K562 (cell line): ENCODE measurements around the gene SPATA32. TPM values are rescaled to one million over a fixed set of nuclear protein-coding genes. Genes with fewer than 3 reads are reported as not detected.

Experiments used
- ATAC-seq: fragments of 200-7000 bp; cut with Tn5 transposase; 3 replicates; pipeline ENCODE4 v1.9.1; 2020; ENCODE audit warnings: moderate library complexity
- BruUV-seq: library from RNA; stranded (reverse); fragments of 400-500 nt; replicated peaks from 2 replicates; lab custom pipeline; 2021; lab: Mats Ljungman, UMichigan
- CTCF ChIA-PET: fragments of 300-600 bp; formaldehyde crosslinking; extraction: SDS; loops from one replicate; lab custom pipeline; 2021; ENCODE audit warnings: low intra/inter-chr PET ratio; lab: Yijun Ruan, JAX
- POLR2A ChIA-PET: fragments of 300-600, 350-650 bp; sonication (Branson Sonifier 250); formaldehyde crosslinking; extraction: SDS; loops from one replicate; lab custom pipeline; 2021; ENCODE audit warnings: antibody characterized with exemption, inconsistent platforms; lab: Yijun Ruan, JAX
- DNase-seq, 4 experiments: peaks; one replicate each; pipeline versions ENCODE4 v3.0.0 to v3.0.0-alpha.2; 2011 to 2018; ENCODE audit warnings: low spot score in 3 of 4, mixed read lengths in 3 of 4; ENCODE audit errors: extremely low read depth in 1 of 4
- FAIRE-seq: peaks from 2 replicates; lab custom pipeline; 2011; peaks lifted over from hg19 to GRCh38; lab: Jason Lieb, UNC
- H2AFZ ChIP-seq: 2 replicates; pipeline ENCODE4 v1.6.0; 2011; ENCODE audit warnings: low read depth, low read length, control low read depth, inconsistent platforms
- H3K27ac ChIP-seq: fragments of 200-600 bp; 3 replicates; pipeline ENCODE4 v1.8.0; 2011; ENCODE audit warnings: low read depth, mild to moderate bottlenecking, control low read depth, inconsistent platforms, low read length, moderate library complexity, mixed read lengths; ENCODE audit errors: extremely low read depth
- H3K27me3 ChIP-seq, 2 experiments: fragments of 300-600 bp in 1 of 2; 2 replicates in 1 of 2; 3 replicates in 1 of 2; pipeline versions ENCODE4 v1.6.0 to v1.8.0; 2011; ENCODE audit warnings: inconsistent platforms in 2 of 2, low read length in 2 of 2, mild to moderate bottlenecking in 1 of 2, mixed read lengths in 1 of 2, moderate library complexity in 1 of 2; ENCODE audit not compliant: control insufficient read depth in 2 of 2, insufficient read depth in 2 of 2
- H3K36me3 ChIP-seq: fragments of 300-600 bp; 3 replicates; pipeline ENCODE4 v1.8.0; 2011; ENCODE audit warnings: mild to moderate bottlenecking, low read length, inconsistent platforms; ENCODE audit not compliant: control insufficient read depth, insufficient read depth
- H3K4me1 ChIP-seq, 2 experiments: fragments of 200-600 bp in 1 of 2; replicated peaks in 1 of 2; 2 replicates in 1 of 2; 3 replicates in 1 of 2; pipeline versions ENCODE4 v1.5.1 to v1.8.0; 2011; ENCODE audit warnings: inconsistent platforms in 2 of 2, low read length in 2 of 2, mild to moderate bottlenecking in 1 of 2, mixed read lengths in 1 of 2, moderate library complexity in 1 of 2; ENCODE audit not compliant: control insufficient read depth in 2 of 2, insufficient read depth in 2 of 2
- H3K4me2 ChIP-seq: 2 replicates; pipeline ENCODE4 v1.6.1; 2011; ENCODE audit warnings: low read length, control low read depth, inconsistent platforms, mixed read lengths; ENCODE audit not compliant: insufficient read depth
- H3K4me3 ChIP-seq: fragments of 200-600 bp; sonication (generic), shearing (Covaris generic); 2 replicates; pipeline ENCODE4 v1.5.1; 2016; ENCODE audit warnings: control low read depth, inconsistent platforms
- H3K79me2 ChIP-seq: fragments of 200-600 bp; 3 replicates; pipeline ENCODE4 v1.8.0; 2011; ENCODE audit warnings: low read length, inconsistent platforms; ENCODE audit not compliant: control insufficient read depth, insufficient read depth
- H3K9ac ChIP-seq, 2 experiments: 2 replicates each; pipeline versions ENCODE4 v1.6.0 to v1.6.1; 2011; ENCODE audit warnings: low read depth in 2 of 2, low read length in 2 of 2, control low read depth in 1 of 2, inconsistent platforms in 1 of 2, mild to moderate bottlenecking in 1 of 2, mixed read lengths in 1 of 2; ENCODE audit not compliant: insufficient read depth in 1 of 2
- H3K9me1 ChIP-seq: one replicate; pipeline ENCODE4 v1.6.0; 2011; ENCODE audit warnings: inconsistent platforms, mild to moderate bottlenecking, low read length, moderate library complexity; ENCODE audit not compliant: control insufficient read depth, insufficient read depth
- H3K9me3 ChIP-seq: replicated peaks from 2 replicates; pipeline ENCODE4 v1.5.1; 2011; ENCODE audit warnings: low read depth, low read length, inconsistent platforms; ENCODE audit not compliant: control insufficient read depth, insufficient read depth
- H4K20me1 ChIP-seq: replicated peaks from 2 replicates; pipeline ENCODE4 v1.6.1; 2011; ENCODE audit warnings: low read length, inconsistent platforms, mixed read lengths; ENCODE audit not compliant: control insufficient read depth, insufficient read depth
- ARID3B ChIP-seq: fragments of 250-450 bp; sonication (Bioruptor Pico); IDR thresholded peaks from 2 replicates; pipeline ENCODE4 v1.4.0; 2020; ENCODE audit warnings: borderline replicate concordance
- BHLHE40 ChIP-seq: IDR thresholded peaks from 2 replicates; pipeline ENCODE4 v1.6.1; 2011; ENCODE audit warnings: low read length, improper control_type of control experiment
- ELF1 ChIP-seq: fragments of 200-800 bp; sonication (Bioruptor generic); IDR thresholded peaks from 2 replicates; pipeline ENCODE4 v1.6.1; 2016; ENCODE audit warnings: missing genetic modification characterization, missing compliant biosample characterization
- MTA2 ChIP-seq: fragments of 450-650 bp; IDR thresholded peaks from 2 replicates; pipeline ENCODE4 v1.6.1; 2016; ENCODE audit warnings: low read depth
- MTF1 ChIP-seq: fragments of 250-450 bp; sonication (Bioruptor Pico); IDR thresholded peaks from 2 replicates; pipeline ENCODE4 v1.9.0; 2021; ENCODE audit warnings: moderate library complexity, mild to moderate bottlenecking, inconsistent platforms, borderline replicate concordance
- POLR2AphosphoS2 ChIP-seq: IDR thresholded peaks from 2 replicates; pipeline ENCODE4 v1.6.1; 2012; ENCODE audit warnings: low read length, improper control_type of control experiment
- RBM22 ChIP-seq: fragments of 200-400 bp; formaldehyde crosslinking; IDR thresholded peaks from 2 replicates; pipeline ENCODE4 v1.6.1; 2018; ENCODE audit warnings: low read length, low read depth; ENCODE audit not compliant: poor library complexity, severe bottlenecking
- THRAP3 ChIP-seq: fragments of 450-650 bp; IDR thresholded peaks from 2 replicates; pipeline ENCODE4 v1.6.1; 2016; ENCODE audit warnings: mild to moderate bottlenecking, inconsistent platforms, borderline replicate concordance
- VEZF1 ChIP-seq: fragments of 200-800 bp; sonication (Bioruptor generic); IDR thresholded peaks from 2 replicates; pipeline ENCODE4 v1.6.1; 2017; ENCODE audit warnings: missing genetic modification characterization, missing compliant biosample characterization
- ZBTB17 ChIP-seq: fragments of 450-650 bp; formaldehyde crosslinking; IDR thresholded peaks from 2 replicates; pipeline ENCODE4 v1.4.0; 2020; ENCODE audit warnings: mild to moderate bottlenecking
- ZMIZ1 ChIP-seq, 2 experiments: fragments of 150-350 bp in 1 of 2; IDR thresholded peaks; 2 replicates each; pipeline ENCODE4 v1.6.1; 2012 to 2016; ENCODE audit warnings: low read depth in 2 of 2, low read length in 2 of 2, mild to moderate bottlenecking in 1 of 2, moderate library complexity in 1 of 2
- ZNF263 ChIP-seq: sonication (generic); formaldehyde crosslinking; IDR thresholded peaks from 2 replicates; pipeline ENCODE4 v1.8.0; 2022; ENCODE audit warnings: mild to moderate bottlenecking, missing genetic modification reagents, borderline replicate concordance
- ZNF41 ChIP-seq: fragments of 250-450 bp; sonication (Bioruptor Pico); conservative IDR thresholded peaks from 2 replicates; pipeline ENCODE4 v1.4.0; 2020; ENCODE audit warnings: mild to moderate bottlenecking
- ZNF445 ChIP-seq: fragments of 250-450 bp; sonication (Bioruptor Pico); IDR thresholded peaks from 2 replicates; pipeline ENCODE4 v1.4.0; 2020; ENCODE audit warnings: low read depth, mild to moderate bottlenecking, moderate library complexity
- WGBS: fragments of 100-300 bp; shearing (Covaris generic); methylation state at CpG from one replicate; pipeline ENCODE4 v1.1.6; 2016; ENCODE audit warnings: low coverage, mixed read lengths; ENCODE audit not compliant: insufficient coverage; ENCODE audit errors: missing lambda C conversion rate; 5-methylcytosine and 5-hydroxymethylcytosine counted together
- in situ Hi-C: fragments of 300-500 bp; cut with MboI; formaldehyde crosslinking; loops from 4 replicates; pipeline ENCODE4 v1.15.0; 2018; ENCODE audit warnings: inconsistent platforms, mixed read lengths
- intact Hi-C: fragments of 100-400 bp; cut with micrococcal nuclease; formaldehyde crosslinking; loops from 2 replicates; pipeline ENCODE4 v1.14.2; 2022
- polyA plus RNA-seq, 8 experiments: library from polyadenylated mRNA; depleted of rRNA in 4 of 8; stranded (reverse) in 5 of 8; unstranded in 3 of 8; fragments of >200 nt; fragmentation: Nextera tagmentation in 2 of 8; fragmentation: Illumina TruSeq in 1 of 8; extraction: Ambion mirVana in 2 of 8; extraction: Trizol in 1 of 8; gene quantifications; 2 replicates each; pipeline versions ENCODE4 v1.2.1 to v1.2.3, GENCODE V29; 2011 to 2014; ENCODE audit warnings: inconsistent platforms in 1 of 8, missing spikeins in 1 of 8
- total RNA-seq, 7 experiments: library from RNA; depleted of rRNA in 6 of 7; stranded (reverse); fragments of >200 nt in 6 of 7; fragmentation: Illumina TruSeq in 2 of 7; extraction: Trizol in 2 of 7; gene quantifications; 2 replicates each; pipeline versions ENCODE4 v1.2.1 to v1.2.3, GENCODE V29; 2011 to 2021; ENCODE audit warnings: low replicate concordance in 1 of 7

SPATA32 gene
- total and polyA plus RNA-seq, 9 of the 15 experiments (the other 6 are each of a cell fraction or from before 2014, with no cell fraction given) = 0.03 to 0.06 TPM; not detected in 7

- Histone ChIP-seq H3K79me2 (no peaks in the 10 kb centered on the region), H4K20me1 (0 out of 2 replicates have a peak, but pooled peaks cover 7% of the 10 kb centered on the region), H3K4me1 (peaks cover 0 to 22% of the 10 kb centered on the region in 2 experiments; a peak in 1 of 5 replicates), H3K27me3 (no peaks in the 10 kb centered on the region), H3K4me2 (no peak overlapping the region), H3K27ac (no peak overlapping the region), H3K9me1 (no peaks in the 10 kb centered on the region), H3K36me3 (peaks cover 81% of the 10 kb centered on the region), H2AFZ (no peak overlapping the region), H3K9me3 (no peaks in the 10 kb centered on the region), H3K9ac (no peak overlapping the region), H3K4me3 (no peak overlapping the region)
- intact Hi-C loops (no loop called here), in situ Hi-C loops (no loop called here)
- POLR2A ChIA-PET = interaction anchor here (0.7 to 2.4 kb wide), 5 partner anchors 10 to 130 kb away, joined by 3 to 13 read pairs (median 4); partner anchors contain the start of genes ACBD4 and HEXIM1
- WGBS = 16% methylated on average over 1 of the region's 1 CpG
- TF ChIP-seq ZNF263 (CRISPR knock-in tag) = no peak
- TF ChIP-seq BHLHE40 = no peak
- no peak for TF ChIP-seq ZNF445
- TF ChIP-seq VEZF1 = no peak
- no peak for TF ChIP-seq ELF1 (tag)
- TF ChIP-seq POLR2AphosphoS2 = no peak
- TF ChIP-seq MTF1 (CRISPR knock-in tag) = no peak
- no peak for TF ChIP-seq MTA2
- no peak for TF ChIP-seq RBM22
- TF ChIP-seq ARID3B (CRISPR knock-in tag) = no peak
- no peak for TF ChIP-seq ZMIZ1 (IDR thresholded peaks at IDR 0.05; ENCODE audit: low read depth in 2 of 2, low read length in 2 of 2)
- TF ChIP-seq THRAP3 = no peak
- no peak for TF ChIP-seq ZBTB17 (CRISPR knock-in tag)
- no peak for TF ChIP-seq ZNF41 (CRISPR knock-in tag)
- FAIRE-seq (no peak), DNase-seq (no peak), ATAC-seq (no peak)
- CTCF ChIA-PET = no interaction called here
- BruUV-seq = no TSS peak
These were observed 3.9 kb upstream of the SPATA32 start for GRCh38 chr17:45265821-45266220.
